Skeletal muscle cell (primary cell): ENCODE data around the gene KRT72.

Source experiments
- DNase-seq: peaks from one replicate; pipeline ENCODE4 v3.0.0-alpha.2; 2010; ENCODE audit warnings: low read depth
- H3K4me3 ChIP-seq: 2 replicates; pipeline ENCODE4 v1.5.1; 2011; ENCODE audit warnings: low read depth, mild to moderate bottlenecking, control low read depth, low read length, moderate library complexity

KRT72 gene

GRCh38 chr12:52631264-52631663 lies 30.0 kb upstream of the KRT72 start:
- DNase-seq: no peak
- no peak overlapping the region for H3K4me3 ChIP-seq

GRCh38 chr12:52630599-52631200 lies 29.4 kb upstream of the KRT72 start:
- no peak overlapping the region for H3K4me3 ChIP-seq
- no peak for DNase-seq

GRCh38 chr12:52630008-52630500 lies 28.8 kb upstream of the KRT72 start:
- no peak for DNase-seq
- H3K4me3 ChIP-seq: no peak overlapping the region

- H3K4me3 ChIP-seq: no peak overlapping the region
- no peak for DNase-seq
These were observed 28.2 kb upstream of the KRT72 start for GRCh38 chr12:52629281-52630007.

GRCh38 chr12:52628841-52629240 lies 27.6 kb upstream of the KRT72 start:
- no peak for DNase-seq
- H3K4me3 ChIP-seq: no peak overlapping the region

GRCh38 chr12:52628111-52628507 lies 26.8 kb upstream of the KRT72 start:
- H3K4me3 ChIP-seq: no peak overlapping the region
- DNase-seq: no peak

- no peak for DNase-seq
These were observed 26.3 kb upstream of the KRT72 start for GRCh38 chr12:52627395-52628110.

GRCh38 chr12:52622349-52622748 lies 21.1 kb upstream of the KRT72 start:
- H3K4me3 ChIP-seq: no peak overlapping the region
- no peak for DNase-seq

More at GRCh38 chr12:52627395-52628110, 26.3 kb upstream of the KRT72 start:
- no peak overlapping the region for H3K4me3 ChIP-seq

- no peak overlapping the region for H3K4me3 ChIP-seq
- DNase-seq: no peak
These were observed 17.6 kb upstream of the KRT72 start for GRCh38 chr12:52618866-52619265.

GRCh38 chr12:52618216-52618615 lies 17.0 kb upstream of the KRT72 start, which contains the start of gene KRT73:
TSS of gene KRT73 (minus strand) at chr12:52618559. CDS start at chr12:52618524, 35 bp downstream.
- H3K4me3 ChIP-seq: no peak within 1 kb of the TSS
- DNase-seq: no peak

GRCh38 chr12:52617403-52617785 lies 16.1 kb upstream of the KRT72 start:
- no peak for DNase-seq
- no peak overlapping the region for H3K4me3 ChIP-seq

- no peak overlapping the region for H3K4me3 ChIP-seq
These were observed 15.6 kb upstream of the KRT72 start for GRCh38 chr12:52616680-52617402.

GRCh38 chr12:52615912-52616311 lies 14.6 kb upstream of the KRT72 start:
- H3K4me3 ChIP-seq: no peak overlapping the region
- DNase-seq: no peak

More at GRCh38 chr12:52616680-52617402, 15.6 kb upstream of the KRT72 start:
- no peak for DNase-seq

- DNase-seq: no peak
- H3K4me3 ChIP-seq: no peak overlapping the region
These were observed 14.1 kb upstream of the KRT72 start for GRCh38 chr12:52615208-52615868.

GRCh38 chr12:52614381-52615207 lies 13.3 kb upstream of the KRT72 start:
- DNase-seq: no peak
- H3K4me3 ChIP-seq: no peak overlapping the region

GRCh38 chr12:52613384-52614030 lies 12.2 kb upstream of the KRT72 start:
- no peak for DNase-seq
- no peak overlapping the region for H3K4me3 ChIP-seq

GRCh38 chr12:52612431-52613383 lies 11.4 kb upstream of the KRT72 start:
- no peak for DNase-seq
- H3K4me3 ChIP-seq: no peak overlapping the region
